ENCODE measurements around the gene TCAP. TPM values are rescaled to one million over a fixed set of nuclear protein-coding genes. Genes with fewer than 3 reads are reported as not detected.

The TCAP gene
- total RNA-seq, 1 experiment from 2014 or later, result 0.54 TPM

DNA sequence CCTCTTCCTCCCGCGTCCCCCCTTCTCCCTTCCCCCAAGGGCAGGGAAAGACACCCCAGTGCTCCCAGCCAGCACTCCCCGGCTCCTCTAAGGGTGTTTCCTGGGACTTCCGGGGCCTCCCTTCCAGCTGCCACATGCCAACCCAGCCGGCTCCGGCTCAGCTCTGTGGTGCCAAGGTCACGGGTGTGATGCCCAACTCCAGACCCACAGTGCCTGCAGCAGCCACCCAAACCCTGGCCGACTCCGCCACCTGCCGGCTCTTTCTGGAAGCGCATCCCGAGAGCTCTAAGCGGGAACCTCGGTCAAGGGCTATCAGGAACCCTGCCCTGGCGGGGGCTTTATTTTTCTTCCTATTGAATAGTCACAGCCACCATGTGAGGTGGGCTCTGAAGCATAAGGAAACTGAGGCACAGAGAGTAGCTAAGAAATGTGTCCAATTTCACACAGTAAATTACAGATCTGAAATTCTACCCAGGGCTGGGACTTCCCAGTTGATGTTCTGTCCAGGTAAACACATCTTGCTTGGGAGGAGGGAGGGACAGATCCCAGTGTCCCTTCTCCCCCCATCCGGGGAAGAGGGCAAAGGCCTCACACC lies 41.7 kb upstream of the TCAP start:
- no peaks in the 10 kb centered on the region for H3K9me3 ChIP-seq (ENCODE audit: low read depth, low read length, poor library complexity, severe bottlenecking)
- no peak overlapping the region for H3K4me3 ChIP-seq (ENCODE audit: low read depth, low read length, poor library complexity, severe bottlenecking)
- CTCF ChIA-PET, result interaction anchor here (0.7 to 1.5 kb wide), 10 partner anchors 10 to 641 kb away, joined by 3 to 8 read pairs (median 4); no protein-coding TSS in a partner anchor
- peak; percentile 63 for DNase-seq (ENCODE audit: low spot score)
- BruUV-seq (replicated peaks), result no TSS peak
- no peak for TF ChIP-seq EZH2 (IDR thresholded peaks at IDR 0.05; ENCODE audit: borderline replicate concordance, low read depth, low read length, poor library complexity, severe bottlenecking)
- TF ChIP-seq, protein P1, sequence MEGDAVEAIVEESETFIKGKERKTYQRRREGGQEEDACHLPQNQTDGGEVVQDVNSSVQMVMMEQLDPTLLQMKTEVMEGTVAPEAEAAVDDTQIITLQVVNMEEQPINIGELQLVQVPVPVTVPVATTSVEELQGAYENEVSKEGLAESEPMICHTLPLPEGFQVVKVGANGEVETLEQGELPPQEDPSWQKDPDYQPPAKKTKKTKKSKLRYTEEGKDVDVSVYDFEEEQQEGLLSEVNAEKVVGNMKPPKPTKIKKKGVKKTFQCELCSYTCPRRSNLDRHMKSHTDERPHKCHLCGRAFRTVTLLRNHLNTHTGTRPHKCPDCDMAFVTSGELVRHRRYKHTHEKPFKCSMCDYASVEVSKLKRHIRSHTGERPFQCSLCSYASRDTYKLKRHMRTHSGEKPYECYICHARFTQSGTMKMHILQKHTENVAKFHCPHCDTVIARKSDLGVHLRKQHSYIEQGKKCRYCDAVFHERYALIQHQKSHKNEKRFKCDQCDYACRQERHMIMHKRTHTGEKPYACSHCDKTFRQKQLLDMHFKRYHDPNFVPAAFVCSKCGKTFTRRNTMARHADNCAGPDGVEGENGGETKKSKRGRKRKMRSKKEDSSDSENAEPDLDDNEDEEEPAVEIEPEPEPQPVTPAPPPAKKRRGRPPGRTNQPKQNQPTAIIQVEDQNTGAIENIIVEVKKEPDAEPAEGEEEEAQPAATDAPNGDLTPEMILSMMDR (conservative IDR thresholded peaks at IDR 0.05; ENCODE audit: low read depth, low read length), result peak; percentile 70
- H3K36me3 ChIP-seq (ENCODE audit: insufficient read depth, low read length, poor library complexity, severe bottlenecking), result no peaks in the 10 kb centered on the region
- H3K27me3 ChIP-seq (replicated peaks; ENCODE audit: insufficient read depth, low read depth, low read length, poor library complexity), result no peaks in the 10 kb centered on the region
- H3K27ac ChIP-seq (ENCODE audit: low read depth, low read length, poor library complexity, severe bottlenecking), result no peak overlapping the region
- peaks cover 6% of the 10 kb centered on the region for H3K4me1 ChIP-seq (ENCODE audit: insufficient read depth, low read length, poor library complexity, severe bottlenecking)
- intact Hi-C loops (cut with micrococcal nuclease; ENCODE audit: unreplicated experiment), result loop anchor here (1.0 to 5.0 kb wide), 2 partner anchors 75 to 129 kb away; no protein-coding TSS in a partner anchor
- POLR2A ChIA-PET (ENCODE audit: low non-redundant PET), result no interaction called here

DNA sequence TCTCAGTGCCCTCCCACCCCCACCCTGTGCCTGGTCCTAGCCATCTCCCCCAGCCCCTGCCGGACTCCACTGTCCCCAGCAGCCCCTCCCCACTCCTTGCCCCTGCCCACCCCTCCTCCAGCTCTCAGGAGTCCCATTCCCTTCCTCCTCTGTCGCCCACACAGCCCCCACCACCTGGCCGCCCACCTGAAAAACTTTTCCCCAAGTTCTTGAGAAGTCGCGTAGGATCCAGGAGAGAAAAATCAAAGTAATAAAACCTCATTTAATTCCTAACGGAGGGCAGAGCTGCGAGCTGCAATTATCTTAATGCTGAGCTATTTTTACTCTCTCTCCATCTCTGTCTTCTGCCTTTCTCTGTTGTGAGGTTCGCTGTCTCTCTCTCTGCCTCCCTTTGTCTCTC lies 40.8 kb upstream of the TCAP start:
- CTCF ChIA-PET, result interaction anchor here (0.6 kb wide), 1 partner anchor 893 kb away, joined by 3 read pairs; no protein-coding TSS in a partner anchor

DNA sequence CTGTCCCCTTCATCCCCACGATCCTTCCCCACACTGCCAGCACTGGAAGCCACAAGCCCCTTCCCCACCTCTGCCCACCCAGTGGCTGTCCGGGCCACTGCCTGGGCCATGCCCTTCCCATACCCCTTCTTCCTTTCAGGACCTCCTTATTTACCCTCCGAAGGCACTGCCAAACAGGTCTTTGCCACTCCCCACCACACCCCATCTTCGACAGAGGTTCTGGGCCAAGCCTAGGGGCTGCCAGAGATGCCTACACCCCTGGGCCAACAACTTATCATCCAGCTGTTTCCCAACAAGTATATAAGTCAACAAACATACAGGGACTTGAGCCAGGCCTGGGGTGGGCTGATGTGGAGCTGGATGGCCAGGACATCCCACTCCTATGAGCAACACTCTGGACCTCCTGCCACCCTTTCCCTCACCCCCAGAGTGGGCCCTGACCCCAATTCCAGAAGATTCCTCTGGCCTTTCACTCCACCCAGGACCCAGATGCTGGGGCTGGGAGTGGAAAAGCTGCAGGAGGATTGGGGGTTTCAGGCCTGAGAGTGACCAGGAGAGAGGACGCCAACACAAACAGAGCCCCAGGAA lies 39.9 kb upstream of the TCAP start:
- Histone ChIP-seq H3K4me3 (ENCODE audit: low read depth, low read length, poor library complexity, severe bottlenecking) (no peak overlapping the region), H3K27me3 (replicated peaks; ENCODE audit: insufficient read depth, low read depth, low read length, poor library complexity) (no peaks in the 10 kb centered on the region), H3K36me3 (ENCODE audit: insufficient read depth, low read length, poor library complexity, severe bottlenecking) (no peaks in the 10 kb centered on the region), H3K9me3 (ENCODE audit: low read depth, low read length, poor library complexity, severe bottlenecking) (no peaks in the 10 kb centered on the region), H3K27ac (ENCODE audit: low read depth, low read length, poor library complexity, severe bottlenecking) (no peak overlapping the region), H3K4me1 (ENCODE audit: insufficient read depth, low read length, poor library complexity, severe bottlenecking) (peaks cover 6% of the 10 kb centered on the region)
- no peak for TF ChIP-seq EZH2 (IDR thresholded peaks at IDR 0.05; ENCODE audit: borderline replicate concordance, low read depth, low read length, poor library complexity, severe bottlenecking)
- TF ChIP-seq, protein P1 (conservative IDR thresholded peaks at IDR 0.05; ENCODE audit: low read depth, low read length), result no peak
- no peak for DNase-seq (ENCODE audit: low spot score)
- POLR2A ChIA-PET (ENCODE audit: low non-redundant PET), result no interaction called here
- intact Hi-C loops (cut with micrococcal nuclease; ENCODE audit: unreplicated experiment), result no loop called here
- BruUV-seq (replicated peaks), result no TSS peak
- CTCF ChIA-PET, result interaction anchor here (0.6 kb wide), 1 partner anchor 15 kb away, joined by 9 read pairs; no protein-coding TSS in a partner anchor

More for the DNA sequence above, 40.8 kb upstream of the TCAP start:
- H3K27ac ChIP-seq (ENCODE audit: low read depth, low read length, poor library complexity, severe bottlenecking), result no peak overlapping the region
- H3K27me3 ChIP-seq (replicated peaks; ENCODE audit: insufficient read depth, low read depth, low read length, poor library complexity), result no peaks in the 10 kb centered on the region
- no peak overlapping the region for H3K4me3 ChIP-seq (ENCODE audit: low read depth, low read length, poor library complexity, severe bottlenecking)
- no peaks in the 10 kb centered on the region for H3K9me3 ChIP-seq (ENCODE audit: low read depth, low read length, poor library complexity, severe bottlenecking)
- no TSS peak for BruUV-seq (replicated peaks)
- peaks cover 6% of the 10 kb centered on the region for H3K4me1 ChIP-seq (ENCODE audit: insufficient read depth, low read length, poor library complexity, severe bottlenecking)
- intact Hi-C loops (cut with micrococcal nuclease; ENCODE audit: unreplicated experiment), result loop anchor here (5.0 kb wide), 1 partner anchor 128 kb away; no protein-coding TSS in a partner anchor
- no peak for TF ChIP-seq EZH2 (IDR thresholded peaks at IDR 0.05; ENCODE audit: borderline replicate concordance, low read depth, low read length, poor library complexity, severe bottlenecking)
- TF ChIP-seq, protein P1 (conservative IDR thresholded peaks at IDR 0.05; ENCODE audit: low read depth, low read length), result no peak
- no peak for DNase-seq (ENCODE audit: low spot score)
- H3K36me3 ChIP-seq (ENCODE audit: insufficient read depth, low read length, poor library complexity, severe bottlenecking), result no peaks in the 10 kb centered on the region
- POLR2A ChIA-PET (ENCODE audit: low non-redundant PET), result no interaction called here
